Esophagus mucosa (tissue), 1 donor: ENCODE results near the gene IL4. TPM values are rescaled to one million over a fixed set of nuclear protein-coding genes. Genes with fewer than 3 reads are reported as not detected.
"Not testable (repeated sequence)": the region's sequence is repeated elsewhere in the genome, so short reads cannot be mapped to it uniquely, and the experiment has no call there.

Experiments
- ATAC-seq: fragments of 200-7000 bp; cut with Tn5 transposase; one replicate; pipeline ENCODE4 v1.9.1; 2020
- total RNA-seq: library from RNA; stranded (reverse); gene quantifications from one replicate; pipeline ENCODE4 v1.2.4, GENCODE V29; 2023
- donor health status: DM: yes; HTN: yes; CAD: no.

The IL4 gene
- total RNA-seq: not detected

GRCh38 chr5:132673939-132674630, at the start of gene IL4:
Gene IL4, plus strand, starts transcription at chr5:132673989. Its CDS starts 62 bp downstream, at chr5:132674051.
- ATAC-seq: no peak

- ATAC-seq: no peak
Observed at GRCh38 chr5:132627470-132627869, 46.3 kb upstream of the IL4 start.

- ATAC-seq: no peak
Observed at GRCh38 chr5:132628814-132629213, 45.0 kb upstream of the IL4 start.

GRCh38 chr5:132629230-132629944, 44.4 kb upstream of the IL4 start:
- no peak for ATAC-seq

- not testable (repeated sequence) for ATAC-seq
Observed at GRCh38 chr5:132633587-132633986, 40.2 kb upstream of the IL4 start.

GRCh38 chr5:132635873-132636272, 37.9 kb upstream of the IL4 start:
- ATAC-seq: no peak

GRCh38 chr5:132637241-132637640, 36.5 kb upstream of the IL4 start:
- no peak for ATAC-seq

- ATAC-seq: no peak
Observed at GRCh38 chr5:132639706-132640130, 34.1 kb upstream of the IL4 start.

- ATAC-seq: no peak
Observed at GRCh38 chr5:132640613-132641012, 33.2 kb upstream of the IL4 start.

- ATAC-seq: no peak
Observed at GRCh38 chr5:132641241-132641723, 32.5 kb upstream of the IL4 start.

GRCh38 chr5:132641841-132642240, 31.9 kb upstream of the IL4 start:
- no peak for ATAC-seq

- ATAC-seq: no peak
Observed at GRCh38 chr5:132644177-132644576, 29.6 kb upstream of the IL4 start.

GRCh38 chr5:132646583-132647266, 27.1 kb upstream of the IL4 start:
- no peak for ATAC-seq

GRCh38 chr5:132647473-132647872, 26.3 kb upstream of the IL4 start:
- ATAC-seq: no peak

- no peak for ATAC-seq
Observed at GRCh38 chr5:132648355-132648754, 25.4 kb upstream of the IL4 start.

- ATAC-seq: no peak
Observed at GRCh38 chr5:132651838-132652469, 21.8 kb upstream of the IL4 start.

GRCh38 chr5:132653716-132654115, 20.1 kb upstream of the IL4 start:
- no peak for ATAC-seq

- ATAC-seq: peak; percentile 12
Observed at GRCh38 chr5:132655821-132656773, 17.7 kb upstream of the IL4 start.

GRCh38 chr5:132656774-132657355, 16.9 kb upstream of the IL4 start:
- ATAC-seq: no peak

- ATAC-seq: no peak
Observed at GRCh38 chr5:132657676-132658380, 16.0 kb upstream of the IL4 start, which contains the start of gene IL13. Gene IL13, plus strand, starts transcription at chr5:132658173. Its CDS starts 14 bp downstream, at chr5:132658187.
